ENCODE data around the gene HIVEP3.

The HIVEP3 gene

DNA sequence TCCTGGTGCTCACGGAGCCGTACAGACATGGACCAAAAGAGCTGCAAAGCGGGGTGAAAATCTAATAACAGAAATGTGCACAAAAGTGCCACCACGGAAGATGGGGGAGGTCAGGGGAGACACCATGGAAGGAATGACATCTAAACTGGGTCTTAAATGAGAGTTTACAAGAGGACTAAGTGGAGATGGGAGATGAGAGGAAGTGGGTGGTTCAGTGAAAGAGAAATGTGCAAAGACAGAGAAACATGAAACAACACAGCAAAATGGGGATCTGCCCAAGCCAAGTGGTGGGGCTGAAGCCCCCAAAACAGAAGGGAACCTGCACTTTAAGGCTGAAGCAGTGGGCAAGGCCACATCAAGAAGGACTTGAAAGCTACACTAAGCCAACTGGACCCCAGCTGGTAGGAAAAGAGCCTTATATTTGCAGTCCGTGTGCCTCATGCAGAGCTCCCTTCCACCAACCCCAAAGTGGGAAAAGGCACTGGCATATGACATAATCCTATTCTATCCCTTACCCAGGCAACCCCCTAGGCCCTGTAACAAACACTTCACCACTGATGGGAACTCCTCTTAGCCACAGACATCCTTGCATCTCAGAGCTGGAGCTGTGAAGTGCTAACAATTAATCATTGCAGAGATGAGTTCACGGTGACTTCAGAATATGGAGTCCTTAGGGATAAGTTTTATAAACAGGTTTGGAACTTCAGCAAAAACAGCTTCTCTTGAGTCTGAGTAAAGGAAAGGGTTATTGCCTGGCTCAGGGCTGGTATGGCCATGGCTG, 235.7 kb downstream of the HIVEP3 start:
- H3K9me3 Mint-ChIP-seq: no peaks in the 10 kb centered on the region
- peaks cover 22% of the 10 kb centered on the region for H3K4me1 Mint-ChIP-seq
- peaks cover 15% of the 10 kb centered on the region for H3K27me3 Mint-ChIP-seq (ENCODE audit: low read depth)
- H3K27ac Mint-ChIP-seq: no peak overlapping the region
- no peak overlapping the region for H3K4me3 Mint-ChIP-seq
- H3K36me3 Mint-ChIP-seq (ENCODE audit: low read depth): no peaks in the 10 kb centered on the region
- no peak for TF ChIP-seq CTCF (IDR thresholded peaks at IDR 0.05; ENCODE audit: unreplicated experiment in 3 of 3)

DNA sequence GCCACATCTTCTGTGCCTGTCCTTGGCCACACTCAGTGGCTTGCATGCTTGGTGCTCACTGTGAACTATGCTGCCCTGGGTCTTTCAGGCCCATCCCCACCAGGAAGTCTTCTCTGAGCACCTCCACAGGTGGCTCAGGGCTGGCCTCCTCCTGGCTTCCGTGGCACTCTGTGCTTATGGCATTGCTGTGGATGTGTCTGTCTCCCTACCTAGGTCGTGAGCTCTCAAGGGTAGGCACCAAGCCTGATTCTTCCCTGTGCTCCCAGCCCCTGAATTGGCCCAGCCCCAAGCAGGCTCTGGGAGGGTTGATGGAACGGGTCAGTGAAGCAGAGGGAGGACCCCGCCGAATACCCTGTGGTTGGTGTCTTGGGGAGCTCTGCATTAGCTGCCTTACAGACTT, 236.6 kb downstream of the HIVEP3 start:
- H3K4me1 Mint-ChIP-seq: peaks cover 27% of the 10 kb centered on the region
- no peak for TF ChIP-seq CTCF (IDR thresholded peaks at IDR 0.05; ENCODE audit: unreplicated experiment in 3 of 3)
- H3K36me3 Mint-ChIP-seq (ENCODE audit: low read depth): no peaks in the 10 kb centered on the region
- H3K27me3 Mint-ChIP-seq (ENCODE audit: low read depth): peaks cover 18% of the 10 kb centered on the region
- H3K9me3 Mint-ChIP-seq: no peaks in the 10 kb centered on the region
- H3K27ac Mint-ChIP-seq: no peak overlapping the region
- no peak overlapping the region for H3K4me3 Mint-ChIP-seq

DNA sequence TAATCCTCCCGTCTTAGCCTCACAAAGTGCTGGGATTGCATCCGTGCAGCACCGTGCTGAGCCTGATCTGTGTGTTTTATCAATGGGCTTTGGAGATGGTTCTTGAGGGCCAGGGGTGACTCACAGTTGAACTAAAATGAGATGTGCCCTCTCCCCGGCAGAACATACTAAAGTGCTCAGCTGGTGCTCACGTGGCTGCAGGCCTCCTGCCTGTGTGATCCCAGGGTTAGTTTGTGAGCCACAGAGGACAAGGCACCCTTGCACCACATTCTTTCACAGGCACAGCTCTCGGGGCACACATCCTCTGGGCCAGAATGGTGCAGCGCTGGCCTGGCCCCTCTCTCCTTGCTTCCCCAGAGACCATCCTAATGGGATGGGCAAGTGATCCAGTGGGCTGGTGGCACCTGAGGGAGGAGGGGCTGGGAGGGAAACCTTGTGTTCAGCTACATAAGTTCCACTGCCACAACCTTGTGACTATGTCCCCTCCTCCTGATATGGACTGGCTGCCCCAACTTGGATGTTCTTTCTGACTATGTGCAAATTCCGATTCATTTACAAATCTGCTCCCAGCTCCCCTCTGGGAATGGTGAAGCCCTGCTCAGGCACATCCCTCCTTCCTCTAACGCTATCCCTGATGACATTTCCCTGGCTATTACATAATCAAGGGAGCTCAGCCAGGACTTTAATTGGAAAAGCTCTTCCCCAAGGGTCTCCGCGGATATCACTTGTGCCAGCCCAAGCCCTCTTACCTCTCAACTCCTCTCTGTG, 237.2 kb downstream of the HIVEP3 start:
- Mint-ChIP-seq H3K36me3 (ENCODE audit: low read depth) (no peaks in the 10 kb centered on the region), H3K27me3 (ENCODE audit: low read depth) (peaks cover 18% of the 10 kb centered on the region), H3K4me3 (no peak overlapping the region), H3K4me1 (peaks cover 33% of the 10 kb centered on the region), H3K27ac (no peak overlapping the region), H3K9me3 (no peaks in the 10 kb centered on the region)
- TF ChIP-seq CTCF (IDR thresholded peaks at IDR 0.05; ENCODE audit: unreplicated experiment in 3 of 3): no peak

- Mint-ChIP-seq H3K27ac (no peak overlapping the region), H3K4me3 (no peak overlapping the region), H3K36me3 (ENCODE audit: low read depth) (no peaks in the 10 kb centered on the region), H3K27me3 (ENCODE audit: low read depth) (peaks cover 21% of the 10 kb centered on the region), H3K4me1 (peaks cover 39% of the 10 kb centered on the region), H3K9me3 (no peaks in the 10 kb centered on the region)
- no peak for TF ChIP-seq CTCF (IDR thresholded peaks at IDR 0.05; ENCODE audit: unreplicated experiment in 3 of 3)
Measured at GRCh38 chr1:41679994-41680393, 238.7 kb downstream of the HIVEP3 start.

GRCh38 chr1:41679531-41679930, 239.2 kb downstream of the HIVEP3 start:
- H3K4me1 Mint-ChIP-seq: peaks cover 42% of the 10 kb centered on the region
- H3K9me3 Mint-ChIP-seq: no peaks in the 10 kb centered on the region
- peaks cover 23% of the 10 kb centered on the region for H3K27me3 Mint-ChIP-seq (ENCODE audit: low read depth)
- TF ChIP-seq CTCF (IDR thresholded peaks at IDR 0.05; ENCODE audit: unreplicated experiment in 3 of 3): no peak
- no peaks in the 10 kb centered on the region for H3K36me3 Mint-ChIP-seq (ENCODE audit: low read depth)
- no peak overlapping the region for H3K4me3 Mint-ChIP-seq
- H3K27ac Mint-ChIP-seq: no peak overlapping the region

All from nephron (organoid).